ENCODE measurements around the gene CSNK2A3. TPM values are rescaled to one million over a fixed set of nuclear protein-coding genes. Genes with fewer than 3 reads are reported as not detected.
"Not testable (repeated sequence)": the region's sequence is repeated elsewhere in the genome, so short reads cannot be mapped to it uniquely, and the experiment has no call there.

The CSNK2A3 gene
- total and polyA plus RNA-seq, 2 experiments from 2014 or later: 0.45 to 0.83 TPM

DNA sequence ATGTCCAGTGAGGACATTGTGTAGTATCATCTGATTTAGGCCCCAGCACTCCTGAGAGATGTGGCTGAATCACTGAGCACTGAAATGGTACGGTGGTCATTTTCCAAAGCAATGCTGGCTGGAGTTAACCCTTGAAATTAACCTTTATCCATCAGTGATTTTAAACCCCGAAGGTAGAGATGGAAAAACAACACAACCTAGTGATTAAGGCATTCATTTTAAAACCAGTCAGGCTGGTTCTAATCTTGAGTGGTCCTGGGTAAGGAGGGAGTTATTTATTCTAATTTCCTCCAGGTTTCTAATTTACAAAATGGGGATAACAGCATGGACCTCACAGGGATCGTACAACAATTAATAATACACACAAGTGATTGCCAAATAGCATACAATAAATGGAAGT lies 6.6 kb upstream of the CSNK2A3 start:
- H3K4me3 ChIP-seq: no peak overlapping the region
- H3K27me3 ChIP-seq: no peaks in the 10 kb centered on the region
- H3K36me3 ChIP-seq (replicated peaks; ENCODE audit: insufficient read depth, low read depth): no peaks in the 10 kb centered on the region
- H3K9me2 ChIP-seq (replicated peaks; ENCODE audit: insufficient read depth): no peaks in the 10 kb centered on the region
- H2AFZ ChIP-seq: no peak overlapping the region
- no peak overlapping the region for H3K4me2 ChIP-seq
- H3K79me2 ChIP-seq: no peaks in the 10 kb centered on the region
- TF ChIP-seq EZH2phosphoT487 (IDR thresholded peaks at IDR 0.05; ENCODE audit: low read depth, severe bottlenecking, unreplicated experiment): no peak
- no peak for TF ChIP-seq CTCF (IDR thresholded peaks at IDR 0.05; ENCODE audit: poor library complexity)
- TF ChIP-seq EZH2 (IDR thresholded peaks at IDR 0.05; ENCODE audit: borderline replicate concordance): no peak
- DNase-seq (ENCODE audit: low spot score): no peak
- H4K20me1 ChIP-seq (ENCODE audit: insufficient read depth, poor library complexity, severe bottlenecking): no peaks in the 10 kb centered on the region
- no peaks in the 10 kb centered on the region for H3K4me1 ChIP-seq (ENCODE audit: insufficient read depth)
- no peak overlapping the region for H3K27ac ChIP-seq
- no peaks in the 10 kb centered on the region for H3K9me3 ChIP-seq (ENCODE audit: low read depth)
- 71% methylated on average over 3 of the region's 3 CpGs for WGBS (ENCODE audit: low lambda C conversion rate, missing lambda C conversion rate)

- no peak for DNase-seq (ENCODE audit: low spot score)
- Histone ChIP-seq H2AFZ (no peak overlapping the region), H3K4me2 (no peak overlapping the region), H3K36me3 (replicated peaks; ENCODE audit: insufficient read depth, low read depth) (no peaks in the 10 kb centered on the region), H3K4me3 (no peak overlapping the region), H3K79me2 (no peaks in the 10 kb centered on the region), H3K9me3 (ENCODE audit: low read depth) (no peaks in the 10 kb centered on the region), H3K27me3 (no peaks in the 10 kb centered on the region), H3K4me1 (ENCODE audit: insufficient read depth) (no peaks in the 10 kb centered on the region), H3K27ac (no peak overlapping the region), H4K20me1 (ENCODE audit: insufficient read depth, poor library complexity, severe bottlenecking) (no peaks in the 10 kb centered on the region), H3K9me2 (replicated peaks; ENCODE audit: insufficient read depth) (no peaks in the 10 kb centered on the region)
- 61% methylated on average over 9 of the region's 9 CpGs for WGBS (ENCODE audit: low lambda C conversion rate, missing lambda C conversion rate)
- TF ChIP-seq EZH2phosphoT487 (IDR thresholded peaks at IDR 0.05; ENCODE audit: low read depth, severe bottlenecking, unreplicated experiment): no peak
- no peak for TF ChIP-seq CTCF (IDR thresholded peaks at IDR 0.05; ENCODE audit: poor library complexity)
- no peak for TF ChIP-seq EZH2 (IDR thresholded peaks at IDR 0.05; ENCODE audit: borderline replicate concordance)
These were observed 3.8 kb upstream of the CSNK2A3 start for GRCh38 chr11:11356842-11357241.

DNA sequence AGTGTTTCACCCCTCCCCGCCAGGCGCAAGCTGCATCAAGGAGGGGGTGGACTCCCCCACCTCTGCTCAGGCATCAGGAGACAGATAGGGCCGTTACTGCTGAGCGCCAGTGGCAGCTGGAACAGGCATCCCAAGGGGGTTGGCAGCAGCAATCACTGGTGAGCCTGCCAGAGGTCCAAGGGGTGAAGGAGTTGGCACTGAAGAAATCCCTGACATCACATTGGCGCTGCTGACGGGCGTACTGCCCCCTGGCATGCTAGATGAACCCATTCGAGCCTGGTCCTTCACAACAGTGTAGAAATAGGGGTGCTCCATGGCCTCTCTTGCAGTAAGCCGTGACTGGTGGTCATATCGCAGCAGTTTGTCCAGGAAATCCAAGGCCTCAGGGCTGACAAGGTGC lies 1.2 kb downstream of the CSNK2A3 start:
- H3K4me1 ChIP-seq (ENCODE audit: insufficient read depth): peaks cover 24% of the 10 kb centered on the region
- not testable (repeated sequence) for H3K4me3 ChIP-seq; H3K4me2 ChIP-seq; H3K79me2 ChIP-seq; H3K9me2 ChIP-seq (replicated peaks; ENCODE audit: insufficient read depth); H2AFZ ChIP-seq; H3K9me3 ChIP-seq (ENCODE audit: low read depth); H3K36me3 ChIP-seq (replicated peaks; ENCODE audit: insufficient read depth, low read depth); H3K27me3 ChIP-seq; H4K20me1 ChIP-seq (ENCODE audit: insufficient read depth, poor library complexity, severe bottlenecking); H3K27ac ChIP-seq; DNase-seq (ENCODE audit: low spot score)
- 86% methylated on average over 8 of the region's 10 CpGs for WGBS (ENCODE audit: low lambda C conversion rate, missing lambda C conversion rate)

DNA sequence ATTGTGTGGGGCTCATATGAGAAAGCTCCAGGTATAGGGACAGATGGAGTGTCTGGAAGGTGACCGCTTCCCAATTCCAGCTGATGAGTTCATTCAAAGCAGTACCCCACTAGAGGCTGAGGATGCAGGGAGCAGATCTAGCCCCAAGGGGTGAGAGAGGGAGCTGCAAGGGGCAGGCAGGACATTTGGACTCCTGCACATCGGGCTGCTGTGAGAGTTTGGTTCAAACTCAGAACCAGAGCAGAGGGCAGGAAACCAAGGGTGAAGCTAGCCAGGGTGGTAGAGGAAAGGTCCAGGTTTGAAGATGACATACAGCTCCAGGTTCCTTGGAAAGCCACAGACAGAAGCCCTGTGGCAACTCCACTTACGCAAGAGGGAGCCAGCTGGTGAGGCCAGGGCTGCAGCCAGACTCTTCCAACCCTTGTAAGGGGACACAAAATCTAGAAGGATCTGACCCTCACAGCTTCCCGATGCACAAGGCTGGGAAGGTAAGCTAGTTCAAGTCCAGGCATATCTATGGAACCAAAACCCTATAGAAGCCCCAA lies 1.9 kb downstream of the CSNK2A3 start:
- no peak for DNase-seq (ENCODE audit: low spot score)
- TF ChIP-seq EZH2 (IDR thresholded peaks at IDR 0.05; ENCODE audit: borderline replicate concordance) (no peak), CTCF (IDR thresholded peaks at IDR 0.05; ENCODE audit: poor library complexity) (no peak), EZH2phosphoT487 (IDR thresholded peaks at IDR 0.05; ENCODE audit: low read depth, severe bottlenecking, unreplicated experiment) (no peak)
- H3K4me3 ChIP-seq: no peak overlapping the region
- H3K79me2 ChIP-seq: no peaks in the 10 kb centered on the region
- H3K27ac ChIP-seq: no peak overlapping the region
- no peaks in the 10 kb centered on the region for H3K9me3 ChIP-seq (ENCODE audit: low read depth)
- no peak overlapping the region for H2AFZ ChIP-seq
- no peaks in the 10 kb centered on the region for H3K27me3 ChIP-seq
- no peaks in the 10 kb centered on the region for H3K9me2 ChIP-seq (replicated peaks; ENCODE audit: insufficient read depth)
- H4K20me1 ChIP-seq (ENCODE audit: insufficient read depth, poor library complexity, severe bottlenecking): no peaks in the 10 kb centered on the region
- H3K36me3 ChIP-seq (replicated peaks; ENCODE audit: insufficient read depth, low read depth): no peaks in the 10 kb centered on the region
- WGBS (ENCODE audit: low lambda C conversion rate, missing lambda C conversion rate): 99% methylated on average over 4 of the region's 4 CpGs
- H3K4me1 ChIP-seq (ENCODE audit: insufficient read depth): peaks cover 24% of the 10 kb centered on the region
- H3K4me2 ChIP-seq: no peak overlapping the region
